GM18861 (cell line): Measurements from ENCODE around the gene ZNF175.

Experiments used
- ATAC-seq: cut with Tn5 transposase; IDR thresholded peaks from one replicate; pipeline ENCODE4 v1.9.1; 2021; ENCODE audit not compliant: unreplicated experiment

Gene ZNF175

DNA sequence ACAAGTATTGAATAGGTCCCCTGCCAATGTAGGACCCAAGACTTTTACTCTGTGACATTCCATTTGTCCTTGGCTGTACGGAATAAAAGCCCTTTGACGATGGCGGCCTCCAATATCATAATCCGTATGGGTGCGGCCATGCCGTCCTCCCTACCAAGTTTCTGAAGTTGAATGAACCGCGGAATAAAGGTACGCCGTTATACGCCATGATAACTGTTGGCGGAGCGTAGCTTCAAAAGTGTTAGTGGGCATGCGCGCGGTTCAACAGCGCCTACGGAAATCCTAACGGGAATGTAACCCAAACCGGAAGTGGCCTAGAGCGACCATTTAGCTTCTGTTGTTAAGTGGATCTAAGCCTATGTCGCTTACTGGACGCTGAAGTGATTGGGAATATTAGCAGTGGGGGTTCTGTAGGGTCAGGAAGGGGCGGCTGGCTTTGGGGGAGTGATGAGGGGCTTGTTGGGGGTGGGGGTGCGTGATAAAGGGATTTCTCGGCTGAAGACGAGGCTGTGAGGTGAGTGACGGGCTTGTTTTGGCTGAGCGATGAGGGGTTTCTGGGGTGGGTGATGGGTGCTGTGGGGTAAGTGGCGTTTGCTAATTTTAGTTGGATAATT is at the start of gene ZNF175:
Gene ZNF175 (plus strand): TSS at position 322 of the 614 bp plus-strand sequence. CDS start 2,047 bp downstream, outside the sequence.
- peak; percentile 88 for ATAC-seq

GRCh38 chr19:51521357-51521756 is 49.7 kb upstream of the ZNF175 start:
- ATAC-seq: no peak

DNA sequence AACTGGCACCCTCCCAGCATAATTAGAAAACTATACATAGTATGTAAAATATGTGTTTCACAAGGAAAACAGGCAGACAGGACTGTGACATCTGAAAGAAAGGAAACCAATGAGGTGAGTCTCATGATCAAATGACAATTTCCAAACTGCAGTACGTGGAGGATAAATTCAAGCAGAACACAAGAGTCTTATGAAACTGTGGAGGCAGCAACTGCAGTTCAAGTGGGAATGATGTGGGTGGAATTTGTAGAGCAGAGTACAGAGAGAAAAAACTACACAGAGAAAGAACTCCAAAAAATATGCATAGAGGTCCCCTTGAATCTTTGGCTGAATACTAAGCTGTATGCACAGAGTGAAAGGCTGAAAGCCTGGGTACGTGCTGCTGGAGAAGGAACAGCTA is 49.3 kb upstream of the ZNF175 start:
- no peak for ATAC-seq

- no peak for ATAC-seq
Observed at GRCh38 chr19:51524666-51525264, 46.3 kb upstream of the ZNF175 start.

DNA sequence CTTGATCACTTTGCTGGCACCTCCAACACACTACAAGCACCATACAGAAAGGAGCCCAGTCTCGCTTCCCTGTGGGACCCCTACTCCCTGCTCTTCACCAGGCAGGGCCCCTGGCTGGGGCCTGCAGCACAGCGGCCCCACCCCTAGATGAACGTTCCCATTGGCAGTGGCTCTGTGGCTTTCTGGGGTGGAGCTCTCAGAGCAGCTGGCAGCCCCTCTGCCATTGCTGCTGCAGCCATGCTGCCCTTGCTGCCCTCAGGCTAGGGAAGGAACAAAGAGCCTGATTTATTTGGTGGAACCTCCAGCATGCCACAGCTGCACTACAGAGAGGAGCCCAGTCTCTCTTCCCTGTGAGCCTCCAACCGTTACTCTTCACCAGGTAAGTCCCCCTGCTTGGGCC is 45.4 kb upstream of the ZNF175 start:
- no peak for ATAC-seq

DNA sequence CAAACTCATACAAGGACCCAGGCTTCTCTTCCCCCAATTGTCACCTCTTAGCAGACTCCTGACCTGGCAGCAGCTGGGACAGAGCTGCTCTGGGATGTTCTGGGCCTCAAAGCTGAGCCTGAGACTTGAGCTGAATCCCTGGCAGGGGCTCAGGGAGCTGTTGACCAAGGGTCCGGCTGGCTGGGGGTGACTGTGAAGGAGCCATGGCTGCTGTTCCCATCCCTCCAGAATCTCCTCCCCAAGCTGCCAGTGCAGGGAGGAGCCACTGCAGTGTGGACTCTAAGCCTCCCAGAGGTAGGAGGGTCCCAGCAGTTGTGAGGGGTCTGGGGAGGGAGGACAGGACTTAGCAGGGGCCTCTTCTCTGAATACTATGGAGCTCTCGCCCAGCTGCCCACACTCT is 41.8 kb upstream of the ZNF175 start:
- ATAC-seq: no peak

DNA sequence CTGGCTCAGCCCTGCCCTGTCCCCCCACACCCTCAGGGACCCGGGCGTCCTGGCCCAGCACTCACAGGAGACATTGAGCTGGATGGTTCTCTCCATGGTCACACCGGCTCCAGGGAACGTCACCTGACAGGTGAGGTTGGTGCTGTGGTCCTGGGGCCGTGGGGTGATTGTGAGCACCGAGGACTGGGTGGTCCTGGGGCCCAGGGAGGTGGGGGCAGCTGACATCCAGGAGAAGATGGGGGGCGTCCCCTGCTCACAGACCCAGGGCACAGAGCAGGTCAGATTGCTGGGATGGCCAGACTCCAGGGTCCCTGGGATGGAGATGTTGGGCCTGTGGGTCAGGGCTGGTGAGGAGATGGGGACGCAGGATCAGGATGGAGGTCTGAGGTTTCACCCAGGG is 40.5 kb upstream of the ZNF175 start:
- no peak for ATAC-seq

GRCh38 chr19:51531349-51532315 is 39.5 kb upstream of the ZNF175 start, which contains the start of gene SIGLEC6:
SIGLEC6 (minus strand) TSS chr19:51531670; CDS start chr19:51531648, 22 bp downstream.
- no peak for ATAC-seq

DNA sequence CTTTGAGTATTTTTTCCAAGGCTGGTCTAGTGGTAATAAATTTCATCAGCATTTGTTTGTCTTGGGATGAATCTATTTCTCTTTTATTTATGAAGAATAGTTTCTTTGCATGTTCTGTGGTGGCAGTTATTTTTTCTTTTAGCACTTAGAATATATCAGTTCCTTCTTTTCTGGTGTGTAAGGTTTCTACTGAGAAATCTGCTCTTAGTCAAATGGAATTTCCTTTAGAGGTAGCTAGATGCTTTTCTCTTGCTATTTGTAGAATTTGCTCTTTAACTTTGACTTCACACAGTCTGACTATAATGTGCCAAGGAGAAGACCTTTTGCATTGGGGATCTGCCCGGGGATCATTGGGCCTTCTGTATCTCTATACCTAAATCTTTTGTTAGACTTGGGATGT is 35.5 kb upstream of the ZNF175 start:
- no peak for ATAC-seq

GRCh38 chr19:51539821-51540366 is 31.2 kb upstream of the ZNF175 start:
- ATAC-seq: no peak

DNA sequence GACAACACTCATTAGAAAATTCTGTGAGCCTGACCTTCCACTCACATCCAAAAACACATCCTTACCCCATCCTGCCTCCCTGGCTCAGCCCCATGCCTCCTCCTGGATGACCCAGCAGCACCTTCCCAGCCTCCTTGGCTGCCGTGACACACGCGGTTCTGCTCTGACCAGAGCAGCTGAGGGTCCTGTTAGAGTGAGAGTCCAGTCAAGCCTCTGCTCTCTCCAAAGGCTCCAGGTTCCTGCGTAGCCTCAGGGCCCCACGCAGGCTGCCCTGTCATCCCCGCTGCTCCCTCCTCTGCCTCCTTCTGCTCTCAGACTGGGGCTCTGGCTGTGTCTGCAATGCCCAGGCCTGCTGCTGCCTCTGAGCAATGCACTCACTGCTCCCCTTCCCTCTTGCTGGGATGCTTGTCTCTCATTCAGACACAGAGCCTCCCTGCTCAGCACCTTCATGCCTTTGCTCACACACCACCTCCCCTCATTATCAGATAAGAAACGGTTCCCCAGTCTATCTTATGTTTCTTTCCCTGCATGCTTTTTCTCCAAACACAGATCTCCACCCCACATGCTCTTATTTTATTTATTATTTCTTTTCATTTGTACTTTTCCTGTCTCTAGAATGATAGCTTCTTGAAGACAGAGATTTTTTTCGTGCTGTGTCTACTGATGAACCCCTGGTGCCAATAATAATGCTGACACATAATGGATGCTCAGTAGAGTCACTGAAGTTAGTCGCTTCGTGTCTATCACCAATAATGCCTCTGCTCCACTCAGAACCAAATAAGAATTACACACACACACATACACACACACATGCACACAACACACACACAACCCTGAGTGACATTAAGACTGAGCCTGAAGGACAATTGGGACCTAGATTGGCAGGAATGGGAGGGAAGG is 29.4 kb upstream of the ZNF175 start:
- no peak for ATAC-seq

DNA sequence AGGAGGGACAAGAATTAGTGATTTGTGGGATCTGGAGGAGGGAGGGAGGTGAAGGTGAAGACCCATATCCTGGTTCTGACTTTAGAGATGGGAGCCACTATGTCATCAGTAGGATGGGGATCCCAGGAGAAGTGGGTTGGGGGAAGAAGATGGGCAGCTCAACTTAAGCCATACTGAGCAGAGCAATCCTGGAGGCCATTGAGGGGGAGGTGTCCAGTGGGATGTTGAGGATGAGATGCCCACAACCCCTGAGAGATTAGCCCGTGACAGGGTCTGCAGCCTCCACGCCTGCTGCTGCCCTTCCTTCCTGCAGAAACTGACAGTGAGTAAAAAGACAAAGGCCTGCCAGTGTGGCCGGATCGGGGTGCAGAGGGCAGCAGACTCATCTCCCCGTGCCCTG is 28.4 kb upstream of the ZNF175 start:
- no peak for ATAC-seq

DNA sequence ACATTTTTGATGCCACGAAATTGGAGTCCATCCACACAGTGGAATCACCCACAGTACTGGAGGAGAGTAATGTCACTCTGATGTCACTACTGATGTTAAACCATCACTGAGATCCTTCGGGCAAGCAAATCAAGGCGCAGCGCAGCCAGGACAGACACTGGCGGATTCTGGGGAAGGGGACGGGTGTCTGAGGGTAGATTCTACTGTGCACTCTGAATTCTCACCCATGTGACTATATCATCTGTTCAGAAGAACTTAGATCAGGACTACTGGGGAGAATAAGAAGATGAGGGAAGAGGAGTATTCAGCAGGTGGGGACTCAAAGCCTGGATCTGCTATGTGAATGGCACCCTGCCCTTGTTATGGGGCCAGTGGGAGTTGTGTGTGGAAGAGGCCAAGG is 27.0 kb upstream of the ZNF175 start:
- no peak for ATAC-seq

DNA sequence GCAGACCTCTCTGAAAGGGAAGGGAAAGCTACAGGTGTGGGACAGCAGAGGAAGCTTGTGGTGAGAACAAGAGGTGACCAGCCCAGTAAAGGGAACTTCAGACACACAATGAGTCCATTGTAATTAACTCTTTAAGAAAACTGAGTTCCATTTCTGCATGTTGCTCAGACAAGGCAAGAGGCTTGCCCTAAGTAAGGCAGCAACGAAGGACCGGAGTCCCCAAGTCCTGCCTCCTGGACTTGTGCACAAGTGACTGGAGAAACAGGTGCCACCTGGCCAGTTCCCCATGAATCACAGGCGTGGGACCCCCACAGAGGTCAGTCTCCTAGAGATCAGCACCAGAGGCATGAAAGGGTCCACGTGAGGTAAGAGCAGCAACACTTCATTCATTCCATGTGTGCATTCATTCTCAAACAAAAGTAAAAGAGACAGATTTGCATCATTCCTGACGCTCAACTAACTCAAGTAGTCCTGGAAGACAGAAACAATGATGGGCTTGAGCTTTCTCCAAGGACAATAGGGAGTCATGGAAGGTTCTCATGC is 24.9 kb upstream of the ZNF175 start:
- no peak for ATAC-seq

DNA sequence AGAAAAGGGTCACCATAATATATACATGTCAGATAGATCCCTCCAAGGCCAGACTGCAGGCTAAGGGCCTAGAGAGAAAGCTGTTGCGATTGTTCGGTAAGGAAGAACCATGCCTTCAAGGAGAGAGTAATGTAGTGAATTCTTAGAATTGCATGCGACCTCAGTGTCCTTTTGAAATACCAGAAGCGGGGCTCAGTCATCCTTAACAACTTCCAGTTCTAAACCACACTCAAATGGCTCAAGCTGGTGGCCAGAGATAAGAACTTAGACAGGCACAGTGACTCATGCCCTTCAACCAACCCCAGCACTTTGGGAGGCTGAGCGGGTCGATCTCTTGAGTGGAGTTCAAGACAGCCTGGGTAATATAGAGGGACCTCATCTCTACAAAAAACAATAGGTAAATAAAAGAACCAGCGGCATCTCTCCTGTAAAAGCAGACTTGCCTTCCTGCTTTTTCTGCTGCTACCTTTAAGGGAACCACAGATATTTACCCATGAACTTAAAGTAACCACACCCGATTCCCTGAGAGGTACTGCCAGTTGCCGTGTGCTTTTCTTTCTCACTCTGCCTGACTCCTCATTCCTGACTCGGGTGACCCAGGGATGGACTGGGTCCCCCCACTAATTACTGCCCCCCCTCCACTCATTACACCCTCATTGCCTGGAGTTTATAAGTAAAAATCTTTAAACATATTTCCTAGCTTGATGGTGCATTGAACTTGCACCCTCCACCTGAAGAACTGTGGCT is 24.3 kb upstream of the ZNF175 start:
- ATAC-seq: no peak

- no peak for ATAC-seq
Observed at GRCh38 chr19:51547397-51548212, 23.5 kb upstream of the ZNF175 start.

DNA sequence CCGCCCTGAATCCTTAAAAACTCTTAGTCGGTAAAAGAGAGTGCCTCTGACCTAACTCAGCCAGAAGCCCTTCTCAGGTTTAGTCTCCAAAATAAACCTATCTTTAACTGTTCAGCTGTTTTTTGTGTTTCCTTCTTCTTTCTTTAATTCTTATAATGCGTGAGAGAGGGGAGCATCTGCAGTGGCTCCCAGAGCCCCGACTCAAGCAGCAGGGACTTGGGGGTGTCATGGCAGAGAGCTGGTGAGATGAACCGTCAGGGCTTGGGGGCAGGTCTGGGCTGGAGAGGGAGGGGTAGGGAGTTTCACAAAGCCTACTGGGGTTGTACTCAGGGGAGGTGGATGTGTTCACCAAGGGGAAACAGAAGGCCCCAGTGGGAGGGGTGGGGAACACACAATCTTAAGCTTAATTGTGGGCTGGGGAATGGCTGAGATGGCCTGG is 22.9 kb upstream of the ZNF175 start:
- no peak for ATAC-seq

- no peak for ATAC-seq
Observed at GRCh38 chr19:51548891-51549305, 22.2 kb upstream of the ZNF175 start.
